OCI-LY1 (cell line): ENCODE measurements around the gene CMTM5.

Experiments used
- H2AFZ ChIP-seq: fragments of 200-600 bp; sonication (generic), shearing (Covaris generic); 2 replicates; pipeline ENCODE4 v1.6.0; 2014; ENCODE audit warnings: antibody characterized with exemption, mild to moderate bottlenecking, low read length
- H3F3A ChIP-seq: fragments of 200-600 bp; sonication (generic), shearing (Covaris generic); 2 replicates; pipeline ENCODE4 v1.6.0; 2014; ENCODE audit warnings: mild to moderate bottlenecking, antibody characterized with exemption, low read length, moderate library complexity; ENCODE audit not compliant: insufficient read depth
- H3K27ac ChIP-seq: fragments of 200-600 bp; sonication (generic); 2 replicates; pipeline ENCODE4 v1.5.1; 2014; ENCODE audit warnings: low read length, mixed run types, mild to moderate bottlenecking, low read depth; ENCODE audit not compliant: poor library complexity, severe bottlenecking
- H3K27me3 ChIP-seq: fragments of 200-600 bp; sonication (generic); 2 replicates; pipeline ENCODE4 v1.6.0; 2014; ENCODE audit warnings: antibody characterized with exemption, mild to moderate bottlenecking, low read length, moderate library complexity; ENCODE audit not compliant: insufficient read depth
- H3K36me3 ChIP-seq: fragments of 200-600 bp; sonication (generic); 2 replicates; pipeline ENCODE4 v1.6.1; 2014; ENCODE audit warnings: mild to moderate bottlenecking, antibody characterized with exemption, low read length, moderate library complexity, mixed read lengths; ENCODE audit not compliant: insufficient read depth
- H3K4me1 ChIP-seq: fragments of 200-600 bp; sonication (generic); 2 replicates; pipeline ENCODE4 v1.5.1; 2014; ENCODE audit warnings: mild to moderate bottlenecking, low read length, moderate library complexity; ENCODE audit not compliant: insufficient read depth, severe bottlenecking
- H3K4me2 ChIP-seq: fragments of 200-600 bp; sonication (generic), shearing (Covaris generic); 2 replicates; pipeline ENCODE4 v1.6.1; 2014; ENCODE audit warnings: low read length
- H3K4me3 ChIP-seq: fragments of 200-600 bp; sonication (generic); 2 replicates; pipeline ENCODE4 v1.5.1; 2014; ENCODE audit warnings: low read length, low read depth, mild to moderate bottlenecking, mixed read lengths; ENCODE audit not compliant: poor library complexity, severe bottlenecking
- H3K79me2 ChIP-seq: fragments of 200-600 bp; shearing (Covaris generic); 2 replicates; pipeline ENCODE4 v1.6.1; 2016; ENCODE audit warnings: mixed run types, low read length, mixed read lengths; ENCODE audit not compliant: insufficient read depth
- H3K9ac ChIP-seq: fragments of 200-600 bp; sonication (generic), shearing (Covaris generic); 2 replicates; pipeline ENCODE4 v1.6.1; 2014; ENCODE audit warnings: mild to moderate bottlenecking, low read length, mixed read lengths
- H3K9me2 ChIP-seq: fragments of 200-600 bp; sonication (generic), shearing (Covaris generic); 2 replicates; pipeline ENCODE4 v1.6.1; 2014; ENCODE audit warnings: low read depth, mild to moderate bottlenecking, low read length, mixed read lengths
- H3K9me3 ChIP-seq: fragments of 200-600 bp; shearing (Covaris generic); 2 replicates; pipeline ENCODE4 v1.6.1; 2014; ENCODE audit warnings: low read length, mixed read lengths
- H4K20me1 ChIP-seq: fragments of 200-600 bp; sonication (generic), shearing (Covaris generic); 2 replicates; pipeline ENCODE4 v1.6.0; 2016; ENCODE audit warnings: mild to moderate bottlenecking, low read length; ENCODE audit not compliant: insufficient read depth
- CTCF ChIP-seq: fragments of 200-600 bp; sonication (generic), shearing (Covaris generic); IDR thresholded peaks from 2 replicates; pipeline ENCODE4 v1.5.1; 2017; ENCODE audit warnings: mild to moderate bottlenecking, antibody characterized with exemption, low read length, moderate library complexity, mixed read lengths
- EZH2 ChIP-seq: fragments of 200-600 bp; sonication (generic), shearing (Covaris generic); IDR thresholded peaks from 2 replicates; pipeline ENCODE4 v1.8.0; 2017; ENCODE audit warnings: borderline replicate concordance, mixed run types, mild to moderate bottlenecking, antibody characterized with exemption, low read length, moderate library complexity, mixed read lengths

CMTM5 gene

GRCh38 chr14:23346693-23347405, 30.0 kb upstream of the CMTM5 start:
- no peaks in the 10 kb centered on the region for H3K36me3 ChIP-seq
- H3K9me2 ChIP-seq: no peaks in the 10 kb centered on the region
- no peak overlapping the region for H3K9ac ChIP-seq
- H3K27me3 ChIP-seq: no peaks in the 10 kb centered on the region
- H3K9me3 ChIP-seq: no peaks in the 10 kb centered on the region
- H3K79me2 ChIP-seq: no peaks in the 10 kb centered on the region
- no peak overlapping the region for H3K4me2 ChIP-seq
- H2AFZ ChIP-seq: no peak overlapping the region
- no peak overlapping the region for H3K4me3 ChIP-seq
- no peak overlapping the region for H3K27ac ChIP-seq
- H4K20me1 ChIP-seq: no peaks in the 10 kb centered on the region
- no peaks in the 10 kb centered on the region for H3F3A ChIP-seq
- no peaks in the 10 kb centered on the region for H3K4me1 ChIP-seq
- no peak for TF ChIP-seq EZH2
- no peak for TF ChIP-seq CTCF

GRCh38 chr14:23347406-23348296, 29.2 kb upstream of the CMTM5 start:
- no peaks in the 10 kb centered on the region for H3K4me1 ChIP-seq
- H3K9me3 ChIP-seq: no peaks in the 10 kb centered on the region
- no peaks in the 10 kb centered on the region for H3F3A ChIP-seq
- no peak overlapping the region for H2AFZ ChIP-seq
- H3K4me3 ChIP-seq: no peak overlapping the region
- H4K20me1 ChIP-seq: no peaks in the 10 kb centered on the region
- no peaks in the 10 kb centered on the region for H3K36me3 ChIP-seq
- H3K9me2 ChIP-seq: no peaks in the 10 kb centered on the region
- H3K27me3 ChIP-seq: no peaks in the 10 kb centered on the region
- no peak overlapping the region for H3K27ac ChIP-seq
- no peak overlapping the region for H3K9ac ChIP-seq
- H3K79me2 ChIP-seq: no peaks in the 10 kb centered on the region
- no peak overlapping the region for H3K4me2 ChIP-seq
- no peak for TF ChIP-seq CTCF
- no peak for TF ChIP-seq EZH2

GRCh38 chr14:23348297-23348655, 28.6 kb upstream of the CMTM5 start:
- Histone ChIP-seq H3K4me2 (no peak overlapping the region), H3K4me1 (no peaks in the 10 kb centered on the region), H4K20me1 (no peaks in the 10 kb centered on the region), H3K27ac (no peak overlapping the region), H3K9me2 (no peaks in the 10 kb centered on the region), H3K9me3 (no peaks in the 10 kb centered on the region), H3F3A (no peaks in the 10 kb centered on the region), H3K27me3 (no peaks in the 10 kb centered on the region), H2AFZ (no peak overlapping the region), H3K36me3 (no peaks in the 10 kb centered on the region), H3K9ac (no peak overlapping the region), H3K4me3 (no peak overlapping the region), H3K79me2 (no peaks in the 10 kb centered on the region)
- no peak for TF ChIP-seq EZH2
- no peak for TF ChIP-seq CTCF
